Measurements from ENCODE around the gene ANKHD1.

DNA sequence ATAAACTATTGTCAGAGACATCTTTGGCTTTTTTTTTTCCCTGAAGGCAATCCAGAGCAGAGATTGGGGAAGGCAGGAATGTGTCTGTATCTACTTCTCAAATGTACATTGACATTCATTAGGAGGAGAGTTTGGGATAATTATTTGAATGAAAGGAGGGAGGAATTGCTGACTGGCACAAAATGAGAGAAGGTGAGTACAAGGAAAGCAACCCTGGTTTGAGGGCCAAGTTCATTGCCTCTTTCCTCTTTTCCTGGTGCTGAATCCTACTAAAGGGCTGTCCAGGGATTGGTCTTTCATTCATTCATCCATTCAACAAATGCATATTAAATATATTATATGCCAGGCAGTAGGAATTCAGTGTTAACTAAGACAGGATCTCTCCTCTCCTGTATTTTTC, 18.8 kb upstream of the ANKHD1 start:
- TF ChIP-seq, protein P1, sequence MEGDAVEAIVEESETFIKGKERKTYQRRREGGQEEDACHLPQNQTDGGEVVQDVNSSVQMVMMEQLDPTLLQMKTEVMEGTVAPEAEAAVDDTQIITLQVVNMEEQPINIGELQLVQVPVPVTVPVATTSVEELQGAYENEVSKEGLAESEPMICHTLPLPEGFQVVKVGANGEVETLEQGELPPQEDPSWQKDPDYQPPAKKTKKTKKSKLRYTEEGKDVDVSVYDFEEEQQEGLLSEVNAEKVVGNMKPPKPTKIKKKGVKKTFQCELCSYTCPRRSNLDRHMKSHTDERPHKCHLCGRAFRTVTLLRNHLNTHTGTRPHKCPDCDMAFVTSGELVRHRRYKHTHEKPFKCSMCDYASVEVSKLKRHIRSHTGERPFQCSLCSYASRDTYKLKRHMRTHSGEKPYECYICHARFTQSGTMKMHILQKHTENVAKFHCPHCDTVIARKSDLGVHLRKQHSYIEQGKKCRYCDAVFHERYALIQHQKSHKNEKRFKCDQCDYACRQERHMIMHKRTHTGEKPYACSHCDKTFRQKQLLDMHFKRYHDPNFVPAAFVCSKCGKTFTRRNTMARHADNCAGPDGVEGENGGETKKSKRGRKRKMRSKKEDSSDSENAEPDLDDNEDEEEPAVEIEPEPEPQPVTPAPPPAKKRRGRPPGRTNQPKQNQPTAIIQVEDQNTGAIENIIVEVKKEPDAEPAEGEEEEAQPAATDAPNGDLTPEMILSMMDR (IDR thresholded peaks at IDR 0.05 in 4 of 5, conservative IDR thresholded peaks at IDR 0.05 in 1 of 5), result no peak
- no peak for TF ChIP-seq POLR2A (IDR thresholded peaks at IDR 0.05)

Measured in gastrocnemius medialis (tissue), 4 donors.